CD4-positive, alpha-beta T cell treated with Interleukin-4 for 1 hour (primary cell): ENCODE measurements around the gene TCEA3.

Experiments used
- DNase-seq, 2 donors: peaks; one replicate each; pipeline ENCODE4 v3.0.0-alpha.2; 2020 to 2022

The TCEA3 gene

DNA sequence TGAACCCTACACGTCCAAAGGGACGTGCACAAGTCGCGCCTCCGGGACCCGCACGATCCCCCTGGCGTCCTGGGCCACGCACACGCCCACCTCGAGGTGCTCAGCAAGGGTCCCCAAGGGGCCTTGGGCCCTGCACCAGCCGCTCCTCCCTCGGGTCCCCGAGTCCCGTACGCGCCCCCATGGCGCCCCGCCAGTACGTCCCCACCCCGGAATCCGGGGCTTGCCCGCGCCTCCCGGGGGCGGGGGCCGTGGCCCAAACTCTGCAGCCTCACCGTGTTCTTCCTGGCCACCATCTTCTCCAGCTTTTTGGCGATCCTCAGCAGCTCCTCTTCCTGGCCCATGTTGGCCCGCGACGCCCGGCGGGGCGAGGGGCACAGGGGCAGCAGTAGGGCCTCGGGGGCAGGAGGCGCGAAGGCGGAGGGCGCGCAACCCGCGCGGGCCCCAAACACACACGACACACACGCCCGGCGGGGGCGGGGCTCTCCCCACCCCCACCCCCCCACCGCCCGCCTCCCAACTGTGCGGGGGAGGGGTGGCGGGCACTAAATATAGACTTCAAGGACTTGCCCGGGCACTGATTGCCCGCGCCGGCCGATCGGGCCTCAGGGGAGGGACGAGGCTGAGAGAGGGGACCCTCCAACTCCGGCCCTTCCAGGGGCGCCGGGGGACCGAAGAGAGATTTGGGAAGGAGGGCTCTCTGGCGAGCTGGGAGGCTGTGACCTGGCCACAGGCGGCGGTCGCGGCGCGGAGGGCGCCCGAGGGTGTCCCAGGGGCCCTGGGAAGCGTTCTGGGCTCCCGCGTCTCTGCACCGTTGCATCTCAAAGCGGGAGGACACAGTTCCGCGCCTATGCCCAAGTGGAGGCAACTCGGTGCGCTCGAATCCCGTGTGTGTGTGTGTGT, at the start of gene TCEA3:
Gene TCEA3 (minus strand): TSS at position 456 of the 900 bp plus-strand sequence. CDS start 115 bp downstream, at position 341.
- peak; percentile 22 to 39 for DNase-seq

DNA sequence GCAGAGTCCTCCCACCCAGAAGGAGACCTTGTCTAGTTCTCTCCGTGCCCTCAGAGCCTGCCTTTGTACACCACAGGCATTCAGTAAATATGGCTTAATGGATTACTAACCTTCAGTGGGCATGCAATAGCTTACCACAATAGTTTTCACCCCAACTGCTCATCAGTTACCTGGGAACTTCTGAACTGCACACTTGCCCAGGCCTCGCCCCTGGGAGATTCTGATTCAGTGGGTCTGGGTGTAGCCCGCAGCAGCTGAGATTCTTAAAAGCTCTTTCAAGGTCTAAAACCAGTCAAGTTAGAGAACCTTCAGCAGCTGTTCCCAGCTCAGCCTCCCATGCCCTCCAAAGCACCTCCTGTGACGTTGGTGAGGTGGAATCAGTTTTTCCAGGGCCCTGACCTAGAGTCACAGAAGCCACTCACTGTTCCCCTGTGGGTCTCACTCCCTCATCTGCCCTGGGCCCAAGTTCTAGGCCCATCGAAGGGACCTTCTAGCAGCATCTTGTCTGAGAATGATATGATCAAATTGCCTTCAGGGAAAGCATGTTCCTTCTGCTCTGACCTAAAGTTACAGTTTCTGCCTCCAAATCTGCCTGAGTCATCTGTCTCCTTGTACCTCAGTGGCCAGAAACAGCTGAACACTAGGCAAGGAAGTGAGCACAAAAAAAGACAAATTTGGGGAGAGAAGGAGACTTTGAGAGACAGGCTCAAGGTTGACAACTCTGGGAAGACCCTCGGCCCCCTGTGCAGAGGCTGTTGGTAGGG, 48.7 kb upstream of the TCEA3 start:
- no peak for DNase-seq

GRCh38 chr1:23472351-23473036, 47.9 kb upstream of the TCEA3 start:
- DNase-seq: no peak

- DNase-seq: no peak
These were observed 47.0 kb upstream of the TCEA3 start for GRCh38 chr1:23471473-23472075.

GRCh38 chr1:23470282-23471070, 45.9 kb upstream of the TCEA3 start:
- DNase-seq: no peak

DNA sequence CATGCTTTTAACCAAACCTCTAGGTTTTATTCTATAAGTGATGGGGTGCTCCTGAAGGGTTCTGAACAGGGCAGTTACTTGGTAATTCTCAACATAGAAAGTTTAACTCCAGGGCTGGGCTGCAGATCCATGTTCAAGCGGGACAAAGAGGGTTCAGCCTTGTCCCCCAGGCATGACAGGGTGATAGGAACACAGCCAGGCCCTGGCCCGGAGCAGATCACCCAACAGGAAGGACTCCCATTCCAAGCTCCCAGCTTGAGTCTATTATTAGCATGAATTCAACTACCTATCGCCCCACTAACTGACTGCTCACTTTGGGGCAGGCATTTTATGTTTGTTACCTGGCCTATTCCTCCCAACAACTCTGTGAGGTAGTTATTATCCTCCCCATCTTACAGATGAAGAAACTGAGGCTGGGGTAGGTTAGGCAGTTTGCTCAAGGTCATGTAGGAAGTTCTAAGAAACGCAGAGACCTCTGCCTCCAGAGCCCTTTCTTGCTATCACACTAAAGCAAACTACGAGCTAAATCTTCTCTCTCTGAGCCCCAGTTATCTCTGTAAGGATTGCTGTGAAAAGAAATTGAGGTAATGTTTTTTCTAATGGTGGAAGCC, 44.9 kb upstream of the TCEA3 start:
- DNase-seq: no peak

DNA sequence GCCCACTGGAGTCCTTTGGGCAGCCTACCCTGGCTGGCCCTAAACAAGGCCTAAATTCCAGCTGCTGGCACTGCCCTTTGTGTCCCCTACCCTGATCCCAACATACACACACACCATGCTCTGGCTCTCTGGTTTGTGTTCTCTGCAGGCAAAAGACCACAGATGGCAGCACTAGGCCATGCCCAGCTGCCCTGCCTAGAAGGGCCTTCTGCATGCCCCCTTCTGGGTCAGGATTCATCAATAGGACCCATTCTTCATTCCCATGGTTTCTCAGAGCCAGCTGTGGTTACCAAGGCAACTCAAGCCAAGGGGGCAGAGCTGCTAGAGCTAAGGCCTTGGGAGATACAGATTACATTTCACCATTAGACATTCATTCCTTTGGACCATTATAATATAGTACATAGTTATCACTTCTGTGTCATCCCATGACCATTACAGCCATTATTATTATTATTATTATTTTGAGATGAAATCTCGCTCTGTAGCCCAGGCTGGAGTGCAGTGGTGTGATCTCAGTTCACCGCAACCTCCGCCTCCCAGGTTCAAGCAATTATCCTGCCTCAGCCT, 42.0 kb upstream of the TCEA3 start:
- DNase-seq: no peak

DNA sequence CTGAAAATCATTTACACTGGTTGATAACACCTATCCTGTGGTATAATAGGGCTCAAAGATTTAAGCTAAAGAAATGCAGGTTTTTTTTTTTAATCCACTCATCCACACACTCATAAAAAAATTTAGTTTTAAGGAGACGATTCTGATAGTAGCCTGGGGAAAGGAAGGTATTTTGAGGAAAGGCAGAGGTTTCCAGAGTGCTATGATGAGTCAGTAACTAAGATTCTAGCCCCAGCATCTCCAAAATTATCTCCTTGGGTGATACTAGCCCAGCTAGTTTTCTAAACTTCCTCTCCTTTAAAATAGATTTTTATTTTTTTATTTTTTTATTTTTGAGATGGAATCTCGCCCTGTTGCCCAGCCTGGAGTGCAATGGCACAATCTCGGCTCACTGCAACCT, 38.7 kb upstream of the TCEA3 start:
- no peak for DNase-seq

DNA sequence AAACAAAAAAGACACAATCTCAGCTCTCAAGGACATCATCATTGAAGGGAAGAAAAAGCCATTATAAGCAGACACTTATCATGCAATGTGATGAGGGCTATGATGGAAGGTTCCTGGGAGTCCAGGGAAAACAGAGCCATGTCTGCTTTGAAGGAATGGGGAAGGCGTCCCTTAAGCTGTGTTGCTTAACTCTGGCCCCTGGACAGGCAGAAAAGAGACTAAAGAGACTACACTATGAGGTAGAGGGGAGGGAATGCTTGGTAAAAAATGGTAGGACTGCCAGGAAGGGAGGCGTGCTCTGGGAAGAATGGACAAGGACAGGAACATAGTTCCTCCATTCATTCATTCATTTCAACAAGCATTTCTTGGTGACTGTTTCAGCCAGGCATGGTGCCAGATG, 38.2 kb upstream of the TCEA3 start:
- no peak for DNase-seq

GRCh38 chr1:23461050-23461449, 36.5 kb upstream of the TCEA3 start:
- DNase-seq: no peak

DNA sequence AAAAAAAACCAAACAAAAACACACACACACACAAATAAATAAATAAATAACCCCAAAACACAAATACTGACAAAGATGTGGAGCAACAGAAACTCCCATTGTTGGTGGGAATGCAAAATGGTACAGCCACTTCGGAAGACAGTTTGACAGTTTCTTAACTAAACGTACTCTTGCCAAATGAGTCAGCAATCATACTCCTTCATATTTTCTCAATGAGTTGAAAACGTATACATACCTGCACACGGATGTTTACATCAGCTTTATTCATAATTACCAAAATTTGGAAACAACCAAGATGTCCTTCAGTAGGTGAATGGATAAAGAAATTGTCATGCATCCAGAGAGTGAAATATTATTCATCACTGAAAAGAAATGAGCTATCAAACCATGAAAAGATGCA, 36.0 kb upstream of the TCEA3 start:
- no peak for DNase-seq

GRCh38 chr1:23459338-23459757, 34.8 kb upstream of the TCEA3 start:
- DNase-seq: no peak

DNA sequence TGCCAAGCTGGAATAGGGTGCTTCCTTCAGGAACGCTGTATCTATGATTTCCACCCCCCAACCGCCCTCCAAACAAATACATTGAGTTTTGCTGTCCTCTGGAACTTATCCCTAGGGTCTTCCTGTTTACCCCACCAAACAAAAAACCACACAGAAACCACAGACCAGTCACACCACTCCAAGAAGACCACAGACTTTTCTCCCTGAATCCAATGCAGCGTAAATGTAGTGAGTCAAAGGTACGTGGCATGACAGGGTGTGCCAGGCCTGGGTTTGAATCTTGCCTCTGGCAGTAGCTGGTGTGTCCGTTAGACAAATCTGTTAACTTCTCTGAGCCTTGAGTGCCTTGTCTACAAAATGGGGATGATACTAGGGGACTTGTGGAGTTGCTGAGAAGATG, 31.7 kb upstream of the TCEA3 start:
- DNase-seq: no peak

GRCh38 chr1:23453455-23454000, 29.0 kb upstream of the TCEA3 start:
- DNase-seq: no peak

DNA sequence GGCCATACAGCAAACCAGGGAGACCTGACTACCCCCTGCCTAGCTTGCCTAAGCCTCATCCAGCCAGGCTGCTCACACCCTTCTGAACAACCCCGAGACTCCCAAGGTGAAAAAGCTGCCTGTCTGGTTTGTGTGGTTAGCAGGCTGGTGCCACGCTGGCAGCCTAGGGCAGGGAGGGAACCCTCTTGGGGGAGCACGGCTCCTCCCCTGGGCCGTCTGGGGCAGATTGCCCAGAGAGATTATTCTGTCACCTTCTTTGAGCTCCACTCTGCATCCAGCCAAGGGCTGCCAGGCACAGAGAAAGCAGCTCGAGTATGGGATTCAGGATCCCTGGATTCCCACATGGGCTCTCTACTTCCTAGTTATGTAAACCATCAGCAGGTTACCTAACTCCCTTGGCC, 27.5 kb upstream of the TCEA3 start:
- peak; percentile 28 to 56 for DNase-seq

- DNase-seq: no peak
These were observed 26.9 kb upstream of the TCEA3 start for GRCh38 chr1:23451441-23451840.

DNA sequence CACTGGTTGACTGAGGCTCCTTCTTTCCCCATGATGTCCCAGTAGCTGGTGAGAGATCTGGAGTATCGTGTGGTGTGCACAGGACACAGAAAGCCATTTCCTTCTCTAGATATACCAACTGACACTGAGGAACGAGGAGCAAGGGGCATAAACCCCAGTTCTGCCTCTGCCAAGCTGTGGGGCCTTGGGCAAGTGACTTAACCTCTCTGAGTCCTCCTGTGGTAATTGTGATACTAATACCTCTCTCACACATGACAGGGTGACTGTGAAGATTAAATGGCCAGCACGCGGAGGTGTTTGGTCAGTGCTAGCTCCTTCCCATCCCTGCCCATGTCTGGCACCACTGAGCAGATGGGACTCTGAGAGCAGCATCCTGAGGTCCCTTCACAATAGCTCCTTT, 26.3 kb upstream of the TCEA3 start:
- DNase-seq: no peak

- DNase-seq: no peak
These were observed 25.4 kb upstream of the TCEA3 start for GRCh38 chr1:23449958-23450357.

DNA sequence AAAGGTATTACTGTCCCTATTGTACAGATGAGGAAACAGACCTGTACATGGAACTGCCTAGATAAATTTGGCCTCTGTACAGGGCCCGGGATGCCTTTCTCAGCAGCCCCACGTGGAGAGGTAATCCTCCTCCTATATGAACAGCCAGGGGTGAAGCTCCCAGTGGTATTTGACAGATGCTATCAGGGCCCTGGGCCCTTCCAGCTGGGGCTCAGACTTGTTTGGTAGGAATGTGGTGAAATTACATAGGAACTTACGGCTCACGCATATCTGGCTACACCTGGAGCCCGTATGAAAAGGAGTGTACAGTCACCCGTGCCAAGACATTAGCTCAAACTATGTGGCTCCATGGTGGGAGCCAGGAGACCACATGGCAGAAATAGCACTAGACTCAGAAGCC, 24.8 kb upstream of the TCEA3 start:
- no peak for DNase-seq

GRCh38 chr1:23448846-23449245, 24.3 kb upstream of the TCEA3 start:
- DNase-seq: no peak
